H9 (cell line): Measurements from ENCODE around the gene NAALADL1. TPM values are rescaled to one million over a fixed set of nuclear protein-coding genes. Genes with fewer than 3 reads are reported as not detected.

Experiments used
- DNase-seq: peaks from one replicate; pipeline ENCODE4 v3.0.0-alpha.2; 2017
- H2AFZ ChIP-seq: one replicate; pipeline ENCODE4 v1.6.1; 2013; ENCODE audit warnings: mild to moderate bottlenecking, low read length, control low read depth, moderate library complexity
- H2AK5ac ChIP-seq: 2 replicates; pipeline ENCODE4 v1.6.1; 2013; ENCODE audit warnings: low read length, control low read depth, mixed read lengths; ENCODE audit not compliant: insufficient read length
- H2BK120ac ChIP-seq: one replicate; pipeline ENCODE4 v1.6.1; 2013; ENCODE audit warnings: low read depth, mild to moderate bottlenecking, low read length, control low read depth, inconsistent platforms; ENCODE audit not compliant: poor library complexity, severe bottlenecking
- H2BK12ac ChIP-seq: 2 replicates; pipeline ENCODE4 v1.6.1; 2013; ENCODE audit warnings: low read length, control low read depth, mixed read lengths, low read depth; ENCODE audit not compliant: insufficient read length
- H2BK15ac ChIP-seq: 2 replicates; pipeline ENCODE4 v1.6.1; 2013; ENCODE audit warnings: low read depth, low read length, control low read depth
- H2BK20ac ChIP-seq: one replicate; pipeline ENCODE4 v1.6.1; 2013; ENCODE audit warnings: low read depth, mild to moderate bottlenecking, low read length, control low read depth, inconsistent platforms; ENCODE audit not compliant: poor library complexity, severe bottlenecking
- H2BK5ac ChIP-seq: 2 replicates; pipeline ENCODE4 v1.6.1; 2013; ENCODE audit warnings: low read length, control low read depth, mixed read lengths; ENCODE audit not compliant: insufficient read length
- H3K14ac ChIP-seq: 2 replicates; pipeline ENCODE4 v1.6.1; 2013; ENCODE audit warnings: low read length, control low read depth; ENCODE audit not compliant: insufficient read depth
- H3K18ac ChIP-seq: 2 replicates; pipeline ENCODE4 v1.6.1; 2013; ENCODE audit warnings: low read depth, mild to moderate bottlenecking, mixed read lengths, low read length, control low read depth; ENCODE audit not compliant: insufficient read length
- H3K23ac ChIP-seq: 2 replicates; pipeline ENCODE4 v1.6.1; 2013; ENCODE audit warnings: low read length, control low read depth, mixed read lengths, low read depth; ENCODE audit not compliant: insufficient read length
- H3K23me2 ChIP-seq: 2 replicates; pipeline ENCODE4 v1.6.1; 2013; ENCODE audit warnings: low read depth, mild to moderate bottlenecking, mixed read lengths, low read length, control low read depth; ENCODE audit not compliant: insufficient read length, poor library complexity, severe bottlenecking
- H3K27ac ChIP-seq: 2 replicates; pipeline ENCODE4 v1.5.1; 2013; ENCODE audit warnings: low read length, control low read depth, mixed read lengths, low read depth; ENCODE audit not compliant: insufficient read length
- H3K27me3 ChIP-seq: 2 replicates; pipeline ENCODE4 v1.6.1; 2013; ENCODE audit warnings: low read length, control low read depth, inconsistent platforms; ENCODE audit not compliant: insufficient read depth
- H3K4ac ChIP-seq: 2 replicates; pipeline ENCODE4 v1.6.1; 2013; ENCODE audit warnings: low read depth, mild to moderate bottlenecking, control low read depth, inconsistent platforms, low read length, moderate library complexity
- H3K4me1 ChIP-seq: 2 replicates; pipeline ENCODE4 v1.6.1; 2013; ENCODE audit warnings: low read length, control low read depth, inconsistent platforms; ENCODE audit not compliant: insufficient read depth
- H3K4me2 ChIP-seq: 2 replicates; pipeline ENCODE4 v1.6.1; 2013; ENCODE audit warnings: low read length, control low read depth, mixed read lengths; ENCODE audit not compliant: insufficient read length, insufficient read depth
- H3K56ac ChIP-seq: 2 replicates; pipeline ENCODE4 v1.6.1; 2013; ENCODE audit warnings: low read depth, mild to moderate bottlenecking, mixed read lengths, low read length, control low read depth; ENCODE audit not compliant: insufficient read length
- H3K79me1 ChIP-seq: 2 replicates; pipeline ENCODE4 v1.6.1; 2013; ENCODE audit warnings: low read depth, mild to moderate bottlenecking, moderate library complexity, low read length, control low read depth, inconsistent platforms; ENCODE audit not compliant: insufficient read depth, poor library complexity, severe bottlenecking
- H3K79me2 ChIP-seq: 2 replicates; pipeline ENCODE4 v1.6.1; 2013; ENCODE audit warnings: low read length, control low read depth, inconsistent platforms; ENCODE audit not compliant: insufficient read depth
- H3K9ac ChIP-seq: 2 replicates; pipeline ENCODE4 v1.6.1; 2013; ENCODE audit warnings: low read length, control low read depth, mixed read lengths; ENCODE audit not compliant: insufficient read length; ENCODE audit errors: extremely low read depth
- H3K9me3 ChIP-seq: one replicate; pipeline ENCODE4 v1.6.1; 2013; ENCODE audit warnings: low read depth, low read length, inconsistent platforms; ENCODE audit not compliant: control insufficient read depth
- H3T11ph ChIP-seq: one replicate; pipeline ENCODE4 v1.6.1; 2013; ENCODE audit warnings: mild to moderate bottlenecking, low read length, control low read depth, inconsistent platforms
- H4K20me1 ChIP-seq: one replicate; pipeline ENCODE4 v1.6.1; 2013; ENCODE audit not compliant: control insufficient read depth, insufficient read length, insufficient read depth
- H4K5ac ChIP-seq: 2 replicates; pipeline ENCODE4 v1.6.1; 2013; ENCODE audit warnings: low read depth, mild to moderate bottlenecking, mixed read lengths, low read length, control low read depth; ENCODE audit not compliant: insufficient read length
- H4K8ac ChIP-seq: replicated peaks from 2 replicates; pipeline ENCODE4 v1.6.1; 2013; ENCODE audit warnings: low read length, control low read depth, mixed read lengths, low read depth; ENCODE audit not compliant: insufficient read length
- H4K91ac ChIP-seq: 2 replicates; pipeline ENCODE4 v1.6.1; 2013; ENCODE audit warnings: low read depth, mild to moderate bottlenecking, moderate library complexity, mixed read lengths, low read length, control low read depth; ENCODE audit not compliant: insufficient read length
- H3K27ac Mint-ChIP-seq, 3 experiments: 2 replicates in 2 of 3; 3 replicates in 1 of 3; pipeline ENCODE4 v1.8.0; 2020 to 2021; ENCODE audit warnings: mixed read lengths in 3 of 3, mild to moderate bottlenecking in 1 of 3, moderate library complexity in 1 of 3
- H3K27me3 Mint-ChIP-seq: 2 replicates; pipeline ENCODE4 v1.8.0; 2021; ENCODE audit warnings: low read depth, mild to moderate bottlenecking, moderate library complexity, mixed read lengths
- H3K36me3 Mint-ChIP-seq, 3 experiments: 2 replicates in 2 of 3; 3 replicates in 1 of 3; pipeline ENCODE4 v1.8.0; 2020 to 2021; ENCODE audit warnings: low read depth in 3 of 3, mixed read lengths in 3 of 3; ENCODE audit not compliant: insufficient read depth in 1 of 3
- H3K4me1 Mint-ChIP-seq, 2 experiments: 2 replicates each; pipeline ENCODE4 v1.8.0; 2020; ENCODE audit warnings: mixed read lengths in 2 of 2
- H3K4me3 Mint-ChIP-seq, 2 experiments: 2 replicates in 1 of 2; 3 replicates in 1 of 2; pipeline ENCODE4 v1.8.0; 2020 to 2021; ENCODE audit warnings: mild to moderate bottlenecking in 2 of 2, mixed read lengths in 2 of 2, moderate library complexity in 1 of 2
- H3K9me3 Mint-ChIP-seq, 2 experiments: 2 replicates in 1 of 2; 3 replicates in 1 of 2; pipeline ENCODE4 v1.8.0; 2020; ENCODE audit warnings: mild to moderate bottlenecking in 2 of 2, mixed read lengths in 2 of 2, moderate library complexity in 1 of 2
- WGBS: extraction: QIAGEN DNeasy Blood & Tissue Kit; methylation state at CpG from one replicate; pipeline ENCODE4 v1.1.7; 2013; ENCODE audit warnings: missing lambda C conversion rate, low lambda C conversion rate, mixed read lengths; ENCODE audit not compliant: insufficient read length; ENCODE audit errors: extremely low coverage; 5-methylcytosine and 5-hydroxymethylcytosine counted together
- total RNA-seq: library from RNA; stranded (reverse); gene quantifications from 2 replicates; pipeline ENCODE4 v1.2.1, GENCODE V29; 2021
- TF ChIP-seq, protein P1 (sequence below): fragments of 200-600 bp; sonication (generic); conservative IDR thresholded peaks from 3 replicates; pipeline ENCODE4 v1.8.0; 2021; ENCODE audit warnings: antibody characterized with exemption, mild to moderate bottlenecking

The NAALADL1 gene
- total RNA-seq, 1 experiment from 2014 or later = 1.0 TPM

DNA sequence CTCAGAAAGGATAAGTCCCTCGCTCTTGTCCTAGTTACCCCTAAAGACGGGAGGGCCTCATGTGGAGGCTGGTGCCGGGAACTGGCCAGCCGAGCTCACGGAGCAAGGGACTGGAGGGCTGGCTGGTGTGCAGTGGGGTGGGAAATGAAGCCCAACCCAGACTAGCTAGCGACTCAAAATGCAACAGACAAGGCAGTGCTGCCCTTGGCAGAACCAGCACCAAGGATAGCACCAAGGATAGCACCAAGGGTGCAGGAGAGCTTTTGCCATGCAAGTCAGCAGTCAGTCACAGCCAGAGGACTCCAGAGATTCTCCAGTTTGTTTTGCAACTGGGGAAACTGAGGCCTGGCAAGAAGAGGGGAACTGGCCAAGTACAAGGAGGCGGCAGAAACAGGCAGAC is 55.1 kb downstream of the NAALADL1 start:
- peak; percentile 44 for DNase-seq
- H3K4me3 Mint-ChIP-seq = no peak overlapping the region
- H3K36me3 Mint-ChIP-seq = no peaks in the 10 kb centered on the region
- peaks cover 1% of the 10 kb centered on the region; the same call in 1 of the 2 replicates for H3K27me3 Mint-ChIP-seq
- Histone ChIP-seq H2AFZ (no peak overlapping the region), H3K4ac (no peak overlapping the region), H4K8ac (no peak overlapping the region), H4K5ac (no peak overlapping the region), H2BK120ac (no peak overlapping the region), H3K9ac (no peak overlapping the region), H3K4me1 (no peaks in the 10 kb centered on the region), H3K27ac (no peak overlapping the region), H3K9me3 (no peaks in the 10 kb centered on the region), H3K27me3 (no peaks in the 10 kb centered on the region), H2AK5ac (no peak overlapping the region), H2BK20ac (no peak overlapping the region), H2BK12ac (no peak overlapping the region), H4K91ac (no peak overlapping the region), H3K23ac (no peak overlapping the region), H4K20me1 (no peaks in the 10 kb centered on the region), H3K18ac (no peak overlapping the region), H3K4me2 (no peak overlapping the region), H3K14ac (no peak overlapping the region), H3K56ac (no peak overlapping the region), H2BK15ac (no peak overlapping the region), H2BK5ac (no peak overlapping the region), H3K23me2 (no peaks in the 10 kb centered on the region), H3K79me2 (no peaks in the 10 kb centered on the region), H3T11ph (no peak overlapping the region), H3K79me1 (no peaks in the 10 kb centered on the region)
- H3K9me3 Mint-ChIP-seq = no peaks in the 10 kb centered on the region
- peaks cover 3 to 4% of the 10 kb centered on the region in 2 experiments for H3K4me1 Mint-ChIP-seq
- WGBS = no CpG with 5 or more reads among the region's 7 CpGs
- TF ChIP-seq, protein P1, sequence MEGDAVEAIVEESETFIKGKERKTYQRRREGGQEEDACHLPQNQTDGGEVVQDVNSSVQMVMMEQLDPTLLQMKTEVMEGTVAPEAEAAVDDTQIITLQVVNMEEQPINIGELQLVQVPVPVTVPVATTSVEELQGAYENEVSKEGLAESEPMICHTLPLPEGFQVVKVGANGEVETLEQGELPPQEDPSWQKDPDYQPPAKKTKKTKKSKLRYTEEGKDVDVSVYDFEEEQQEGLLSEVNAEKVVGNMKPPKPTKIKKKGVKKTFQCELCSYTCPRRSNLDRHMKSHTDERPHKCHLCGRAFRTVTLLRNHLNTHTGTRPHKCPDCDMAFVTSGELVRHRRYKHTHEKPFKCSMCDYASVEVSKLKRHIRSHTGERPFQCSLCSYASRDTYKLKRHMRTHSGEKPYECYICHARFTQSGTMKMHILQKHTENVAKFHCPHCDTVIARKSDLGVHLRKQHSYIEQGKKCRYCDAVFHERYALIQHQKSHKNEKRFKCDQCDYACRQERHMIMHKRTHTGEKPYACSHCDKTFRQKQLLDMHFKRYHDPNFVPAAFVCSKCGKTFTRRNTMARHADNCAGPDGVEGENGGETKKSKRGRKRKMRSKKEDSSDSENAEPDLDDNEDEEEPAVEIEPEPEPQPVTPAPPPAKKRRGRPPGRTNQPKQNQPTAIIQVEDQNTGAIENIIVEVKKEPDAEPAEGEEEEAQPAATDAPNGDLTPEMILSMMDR = no peak
- H3K27ac Mint-ChIP-seq = 0 out of 7 replicates have a peak overlapping the region, but pooled peaks of 1 of the 3 experiments have one; percentile 40
